GM19372 (cell line): ENCODE measurements around the gene NR3C2.

ENCODE experiments used
- ATAC-seq: cut with Tn5 transposase; IDR thresholded peaks from one replicate; pipeline ENCODE4 v1.9.1; 2021; ENCODE audit warnings: mild to moderate bottlenecking, low read depth, moderate library complexity; ENCODE audit not compliant: unreplicated experiment

NR3C2 gene

DNA sequence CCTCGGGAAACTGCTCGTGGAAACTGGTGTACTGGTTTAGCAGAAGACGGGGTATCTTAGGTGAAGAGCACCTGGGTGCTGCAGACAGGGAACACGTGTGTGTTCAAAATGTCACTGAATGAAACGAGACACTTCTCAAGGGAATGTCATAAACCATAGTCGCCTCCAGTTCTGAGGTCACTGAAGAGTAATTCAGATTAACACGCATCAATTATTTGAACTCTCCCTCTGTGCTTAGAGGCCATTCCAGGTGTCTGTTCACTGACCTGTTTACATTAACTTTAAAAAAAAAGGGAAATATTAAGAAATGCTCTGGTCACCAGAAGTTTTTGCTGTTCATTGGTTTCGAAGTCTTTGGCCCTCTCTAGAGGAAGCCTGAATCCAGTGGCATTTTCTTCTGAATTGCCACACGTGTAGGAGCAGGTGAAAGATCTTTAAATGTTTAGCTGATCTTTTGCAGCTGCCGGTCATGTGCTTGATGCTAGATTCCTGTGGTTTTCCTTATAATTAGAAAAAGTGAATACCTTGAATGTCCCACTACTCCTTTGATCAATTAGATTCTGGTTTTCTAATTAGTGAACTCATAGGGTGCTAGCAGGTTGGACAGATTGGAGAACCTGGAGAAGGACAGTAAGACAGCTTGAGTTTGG is 379.8 kb downstream of the NR3C2 start:
- no peak for ATAC-seq

DNA sequence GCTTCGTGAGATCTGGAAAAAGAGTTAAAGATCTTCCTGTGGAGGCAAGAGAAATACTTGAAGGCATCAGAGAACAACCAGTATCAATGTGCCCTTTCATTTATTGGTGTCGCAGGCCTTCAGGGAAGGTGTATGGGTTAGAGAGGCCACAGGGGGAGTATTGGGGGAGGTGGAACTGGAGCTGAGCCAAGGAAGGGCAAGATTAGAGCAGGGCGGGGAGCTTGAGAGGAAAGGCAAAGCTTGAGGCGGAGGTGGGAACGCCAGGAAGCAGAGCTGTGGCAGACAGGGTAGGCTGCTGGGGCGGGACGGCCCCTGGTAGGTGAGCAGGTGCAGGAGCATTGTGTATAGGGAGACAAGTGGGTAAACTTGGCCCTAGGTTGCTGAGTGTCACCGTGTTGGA is 380.4 kb downstream of the NR3C2 start:
- ATAC-seq, result no peak

DNA sequence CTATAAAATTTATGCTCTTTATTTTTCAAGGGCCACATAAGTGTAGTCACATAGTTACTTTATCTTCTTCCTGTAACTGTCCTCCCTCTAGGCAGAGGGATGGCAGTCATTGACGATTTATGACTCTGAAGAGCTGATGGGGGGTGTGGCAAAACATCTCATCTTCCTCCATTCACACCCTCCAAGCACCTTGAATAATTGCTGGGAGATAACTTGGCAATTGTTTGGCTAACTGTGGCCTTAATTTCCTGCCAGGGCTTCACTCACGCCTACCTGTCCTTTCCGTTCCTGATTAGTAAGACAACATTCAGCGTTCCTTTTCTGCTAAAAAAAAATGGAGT is 381.1 kb downstream of the NR3C2 start:
- no peak for ATAC-seq

DNA sequence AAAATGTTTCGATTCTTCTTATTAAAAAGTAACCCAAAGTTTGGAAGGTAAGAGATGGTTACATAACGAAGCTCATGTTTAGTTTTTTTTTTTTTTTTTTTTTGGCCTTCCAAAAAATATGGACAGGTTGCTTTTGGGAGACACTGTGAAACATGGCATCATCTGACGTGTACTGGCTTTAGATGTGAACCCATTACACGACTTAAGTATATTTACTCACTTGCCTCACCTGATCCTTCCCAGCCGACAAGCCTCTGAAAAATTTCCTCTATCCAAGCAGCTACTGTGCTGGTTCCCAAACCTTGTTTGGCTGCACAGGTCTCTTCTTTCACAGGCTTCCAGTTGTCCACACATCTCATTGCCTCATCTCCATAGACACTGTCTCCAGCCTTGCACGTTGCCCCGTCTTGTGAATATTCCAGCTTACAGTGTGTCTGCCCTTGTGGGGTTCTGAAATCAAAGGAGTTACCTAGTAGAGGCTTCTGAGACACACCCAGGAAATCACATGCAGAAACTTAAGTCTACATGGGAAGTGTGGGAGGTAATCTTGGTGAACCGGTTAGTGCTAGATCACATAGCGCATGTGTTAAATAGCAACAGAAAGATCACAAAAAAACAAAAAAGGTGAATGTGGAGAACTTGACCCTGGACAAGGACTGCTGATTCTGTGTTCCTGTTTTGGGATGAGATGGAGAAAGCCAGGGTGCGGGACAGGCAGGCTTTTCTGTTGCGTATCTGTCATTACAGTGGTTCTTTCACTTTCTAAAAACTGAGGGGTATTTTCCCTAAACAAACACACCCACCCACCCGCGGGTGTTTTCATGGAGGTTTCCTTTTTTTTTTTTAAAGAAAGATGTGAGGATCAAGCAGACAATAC is 381.7 kb downstream of the NR3C2 start:
- no peak for ATAC-seq

DNA sequence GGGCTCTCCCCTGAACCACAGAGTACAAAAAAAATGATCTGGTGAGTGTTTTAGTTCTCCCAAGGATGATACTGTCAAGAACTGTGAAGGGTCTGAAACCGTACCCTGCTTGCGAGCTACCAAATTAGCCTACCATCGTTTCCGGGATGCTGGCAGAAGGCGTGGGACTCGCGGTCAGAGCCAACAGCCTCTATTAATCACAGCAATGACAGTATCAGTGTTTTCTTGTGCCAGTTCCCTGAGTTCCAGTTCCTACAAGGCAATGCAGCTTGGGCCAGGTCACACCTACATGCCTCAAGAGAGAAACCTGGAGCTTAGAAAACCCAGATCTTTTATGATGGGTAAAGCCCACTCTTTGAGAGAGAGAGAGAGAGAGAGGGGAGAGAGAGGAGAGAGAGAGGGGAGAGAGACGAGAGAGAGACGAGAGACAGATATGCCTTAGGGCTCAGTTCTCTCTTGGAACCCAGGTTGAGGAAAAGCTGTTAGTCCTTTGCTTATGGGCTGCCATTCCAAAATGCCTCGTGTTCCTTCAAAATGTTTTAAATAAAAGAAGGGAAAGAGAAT is 382.5 kb downstream of the NR3C2 start:
- ATAC-seq, result no peak

DNA sequence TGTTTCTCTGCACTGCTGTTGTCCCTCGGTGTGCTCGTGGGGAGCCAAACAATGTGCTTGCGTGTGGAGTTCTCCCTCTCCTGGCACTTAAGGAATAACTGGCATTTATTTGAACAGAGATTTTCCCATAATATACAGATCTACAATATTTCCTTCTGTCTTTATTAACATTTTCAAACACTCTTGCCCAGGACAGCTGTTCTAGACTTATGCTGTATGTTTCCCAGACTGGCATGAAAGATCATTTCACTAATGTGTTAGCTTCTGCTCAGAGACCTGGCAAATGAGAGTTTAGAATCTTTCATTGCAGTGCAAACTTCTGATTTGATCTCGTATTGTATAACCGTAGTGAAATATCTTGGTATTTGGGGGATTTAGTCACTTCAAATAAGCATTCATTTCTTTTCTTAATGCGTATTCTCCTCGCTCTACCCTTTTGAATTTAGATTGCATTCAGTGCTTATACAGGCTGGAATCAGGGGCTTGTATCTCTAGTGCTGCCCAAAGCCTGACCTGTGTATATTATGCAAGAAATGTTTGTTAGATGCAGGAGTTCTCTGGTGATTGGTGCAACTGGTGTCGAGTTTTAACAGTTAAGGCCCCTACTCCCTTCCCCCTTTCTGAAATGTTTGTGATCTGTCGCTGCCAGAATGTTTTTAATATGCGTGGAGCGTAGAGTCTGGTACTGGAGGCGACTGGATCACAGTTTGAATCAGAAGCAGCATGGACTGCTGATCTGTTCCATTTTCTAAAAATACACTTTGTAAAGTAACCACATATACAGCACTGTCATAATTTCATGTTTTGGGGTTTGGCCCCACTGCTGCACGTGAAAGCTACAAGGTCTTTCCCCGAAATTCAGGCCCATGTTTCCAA is 384.0 kb downstream of the NR3C2 start:
- ATAC-seq, result no peak

DNA sequence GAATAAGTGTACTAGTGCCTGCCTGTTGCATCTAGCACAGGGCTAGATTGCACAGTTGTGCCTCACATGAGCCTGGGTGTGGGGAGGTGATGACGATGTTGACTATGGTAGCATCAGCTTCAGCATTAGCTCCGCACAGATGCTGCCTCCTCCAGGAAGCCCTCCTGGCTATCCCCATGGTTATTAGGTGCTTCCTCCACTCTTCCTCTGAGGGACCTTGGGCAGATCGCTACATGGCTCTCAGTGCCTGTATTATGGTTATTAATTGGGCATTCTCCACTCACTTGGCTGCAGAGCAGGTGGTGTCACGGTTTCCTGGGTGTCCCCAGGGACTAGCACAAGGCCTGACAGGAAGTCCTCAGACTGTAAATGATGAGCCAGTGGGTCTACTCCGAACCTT is 384.7 kb downstream of the NR3C2 start:
- ATAC-seq, result peak; percentile 33

DNA sequence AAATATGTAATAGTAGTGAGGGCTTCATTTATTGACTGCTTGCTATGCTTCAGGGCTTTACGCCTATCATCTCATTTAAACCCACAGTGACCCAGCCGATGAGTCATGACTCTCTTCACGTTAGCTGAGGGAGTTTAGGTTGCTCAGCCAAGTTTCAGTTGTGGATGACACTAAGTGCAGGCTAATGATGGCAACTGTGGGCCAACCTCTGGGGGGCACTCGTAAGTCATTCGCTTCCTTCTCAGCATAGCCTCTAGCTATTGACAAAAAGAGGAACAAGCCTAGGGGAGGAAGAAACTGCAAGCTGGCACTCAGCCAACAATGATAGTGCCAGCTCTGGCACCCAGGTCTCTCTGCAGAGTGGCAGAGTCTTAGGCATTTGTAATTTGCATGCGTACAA is 385.3 kb downstream of the NR3C2 start:
- ATAC-seq, result peak; percentile 76

DNA sequence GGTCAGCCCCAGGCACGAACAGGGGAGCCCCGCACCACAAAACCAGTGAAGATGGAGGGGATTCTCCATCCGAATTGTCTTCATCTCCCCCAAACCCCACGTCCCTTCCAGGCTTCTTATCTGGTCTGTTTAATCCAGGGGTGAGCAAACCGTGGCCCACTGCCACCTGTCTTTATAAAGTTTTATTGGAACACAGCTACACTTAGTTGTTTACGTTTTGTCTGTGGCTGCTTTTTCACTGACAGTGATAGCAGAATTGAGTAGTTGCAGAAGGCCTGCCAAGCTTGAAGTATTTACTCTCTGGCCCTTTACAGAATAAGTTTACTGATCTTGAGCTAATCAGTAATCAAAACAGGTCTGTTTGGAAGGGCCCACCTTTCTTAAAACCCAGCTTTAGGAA is 386.4 kb downstream of the NR3C2 start:
- ATAC-seq, result no peak

DNA sequence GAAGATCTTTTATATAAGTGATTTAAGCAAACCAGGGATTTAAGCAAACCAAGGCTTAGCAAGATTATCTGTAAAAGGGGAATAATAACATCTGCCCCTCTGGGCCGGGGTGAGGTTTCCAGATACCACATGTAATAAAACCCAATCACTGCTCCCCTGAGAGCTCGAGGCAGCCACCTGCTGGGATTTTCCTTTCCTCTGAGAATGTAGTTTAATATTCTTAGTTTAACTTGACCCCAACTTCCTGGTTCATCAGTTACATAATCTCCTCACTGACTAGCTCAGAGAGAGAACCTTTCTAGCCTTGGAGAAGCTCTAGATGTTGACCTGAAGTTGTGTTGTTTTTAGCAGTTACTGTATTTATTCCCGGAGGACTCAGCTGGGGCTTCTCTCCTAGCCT is 387.9 kb downstream of the NR3C2 start:
- no peak for ATAC-seq

DNA sequence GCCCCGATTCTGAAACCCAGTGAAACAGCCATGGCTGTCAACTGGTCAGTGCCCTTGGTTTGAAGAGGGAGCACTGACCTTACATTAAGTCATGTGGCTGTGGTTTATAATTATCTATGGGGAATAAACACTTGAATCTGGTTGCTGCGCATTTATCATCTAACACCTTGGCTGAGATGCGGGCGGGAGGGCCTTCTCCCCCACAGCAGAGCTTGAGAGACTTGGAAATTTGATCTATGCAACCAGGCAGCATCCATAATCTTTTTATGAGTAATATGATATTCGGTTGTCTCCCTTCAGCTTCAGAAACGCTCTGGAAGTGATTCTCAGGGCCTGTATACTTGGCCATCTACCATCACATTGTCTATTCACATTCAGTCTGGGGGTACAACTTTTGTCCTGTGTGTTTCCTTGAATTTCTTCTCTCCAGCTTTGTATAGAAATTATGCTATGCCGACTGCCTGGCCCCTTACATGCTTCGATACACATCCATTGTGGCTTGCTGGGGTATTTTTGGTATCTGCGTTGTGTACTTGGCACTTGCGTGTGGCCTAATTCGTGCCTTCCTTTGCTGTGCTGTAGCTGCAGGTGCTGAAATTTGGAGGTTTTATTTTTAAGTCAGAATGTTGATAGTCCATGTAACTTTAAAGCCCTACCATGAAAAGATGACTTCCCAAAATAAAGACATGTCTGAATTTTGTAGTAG is 388.8 kb downstream of the NR3C2 start:
- ATAC-seq, result no peak

DNA sequence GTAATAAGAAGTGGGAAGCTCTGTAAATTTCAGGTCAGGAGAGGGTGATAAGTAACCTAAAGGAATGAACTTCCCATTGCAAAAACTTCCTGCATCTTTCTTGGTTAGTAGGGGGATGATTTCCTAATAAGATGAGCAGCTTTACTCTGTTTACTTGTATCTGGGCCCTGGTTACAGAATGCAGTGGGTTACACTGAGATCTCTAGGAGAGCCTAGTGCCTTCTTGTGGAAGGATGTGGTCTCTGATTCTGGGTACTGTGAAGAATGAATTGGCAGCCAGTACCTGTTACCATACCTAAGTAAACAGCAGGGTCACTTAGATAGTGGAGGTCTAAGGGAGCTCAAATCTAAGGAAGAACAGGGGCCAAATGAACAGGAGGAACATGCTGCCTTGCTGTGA is 389.8 kb downstream of the NR3C2 start:
- ATAC-seq, result no peak

DNA sequence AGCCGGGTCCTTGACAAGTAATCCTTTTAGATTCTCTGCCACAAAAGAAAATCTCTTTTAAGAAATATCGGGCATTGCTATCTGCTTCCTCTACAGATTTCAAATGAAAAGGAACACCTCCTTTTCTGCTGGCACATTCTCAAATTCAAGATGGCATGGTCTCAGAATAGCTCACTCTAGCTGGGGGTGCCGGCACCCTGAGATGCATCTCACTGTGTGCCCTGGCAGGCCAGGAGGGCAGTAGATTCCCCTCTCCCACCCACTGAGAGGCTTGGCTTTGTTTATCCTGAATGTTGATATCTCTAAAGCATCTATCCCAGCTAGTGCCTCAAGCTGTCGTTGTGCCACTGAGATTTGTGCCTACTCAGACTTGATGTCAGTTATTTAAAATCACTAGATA is 390.8 kb downstream of the NR3C2 start:
- ATAC-seq, result no peak

DNA sequence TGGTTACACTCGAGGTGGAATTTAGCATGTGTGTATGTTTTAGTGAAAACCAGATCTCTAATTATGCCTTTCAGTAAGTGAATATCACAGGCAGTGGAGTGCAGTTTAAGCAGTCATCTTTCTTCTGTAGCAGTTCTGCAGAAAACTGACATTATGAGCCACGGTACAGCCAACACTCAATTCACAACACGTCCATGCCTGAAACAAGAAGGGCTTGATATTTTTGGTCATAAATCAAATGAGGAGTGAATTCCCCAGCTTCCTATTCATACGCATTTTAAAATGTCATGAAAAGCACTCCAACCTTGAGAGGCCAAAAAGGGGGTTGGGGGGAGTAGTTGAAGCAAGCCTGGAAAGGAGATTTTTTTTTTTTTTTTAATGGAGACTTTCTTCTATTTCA is 393.6 kb downstream of the NR3C2 start:
- no peak for ATAC-seq

DNA sequence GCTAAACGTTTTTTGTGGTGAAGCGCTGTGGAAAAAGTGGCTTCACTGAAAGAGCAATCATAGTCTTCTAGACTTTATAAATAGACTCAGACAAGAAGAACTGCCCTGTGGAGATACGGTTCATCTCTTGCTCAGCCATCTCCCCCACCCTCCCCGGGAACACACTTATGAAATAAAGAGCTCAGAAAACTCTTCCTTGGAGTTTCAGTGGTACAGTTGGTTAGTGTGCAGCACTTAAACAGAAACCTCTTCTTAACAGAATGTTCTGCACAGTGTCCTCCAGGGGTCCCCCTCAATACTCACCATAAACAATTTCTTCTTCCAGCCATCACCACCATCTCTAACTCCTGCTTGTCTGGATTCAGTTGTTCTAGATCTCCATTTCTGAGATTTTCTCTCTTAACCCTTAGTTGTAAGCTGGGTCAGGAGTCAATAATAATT is 397.3 kb downstream of the NR3C2 start:
- peak; percentile 94 for ATAC-seq

DNA sequence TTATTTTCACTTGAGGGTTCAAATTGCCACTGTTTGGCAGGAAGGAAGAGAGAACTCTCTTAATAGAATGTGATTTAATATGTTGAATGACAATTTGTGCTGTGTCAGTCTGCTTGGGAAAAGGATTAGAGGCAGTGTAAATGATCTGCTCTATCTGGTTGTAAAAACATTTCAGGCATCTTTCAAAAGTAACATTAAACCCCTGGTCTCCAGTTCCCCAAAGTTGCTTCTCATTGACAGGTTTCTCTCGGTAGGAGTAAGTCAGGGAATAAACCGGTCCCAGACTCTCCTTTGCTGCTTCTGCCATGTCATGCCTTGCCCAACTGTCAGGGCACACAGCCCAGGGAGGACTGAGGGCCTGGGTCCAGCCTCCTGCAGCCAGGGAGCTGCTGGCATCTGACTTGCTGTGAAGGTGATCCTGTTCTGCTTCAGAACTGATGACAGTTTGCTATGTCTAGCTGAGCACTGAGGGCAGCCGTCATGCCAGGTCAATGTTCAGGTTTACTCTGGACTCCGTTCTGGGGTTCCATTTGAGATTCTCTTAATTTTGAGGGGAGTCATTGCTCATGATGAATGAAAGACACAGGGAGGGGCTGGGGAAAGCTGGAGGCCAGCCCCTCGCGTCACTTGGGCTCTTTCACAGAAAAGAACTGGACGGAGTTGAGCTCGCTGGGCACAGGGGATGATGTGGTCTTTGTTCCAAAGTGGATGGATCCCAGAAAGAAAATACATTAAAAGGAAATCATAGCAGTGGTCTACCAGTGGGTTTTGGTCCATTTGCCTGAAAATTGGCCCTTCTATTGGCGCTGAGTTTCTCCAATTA is 397.9 kb downstream of the NR3C2 start:
- ATAC-seq, result no peak

DNA sequence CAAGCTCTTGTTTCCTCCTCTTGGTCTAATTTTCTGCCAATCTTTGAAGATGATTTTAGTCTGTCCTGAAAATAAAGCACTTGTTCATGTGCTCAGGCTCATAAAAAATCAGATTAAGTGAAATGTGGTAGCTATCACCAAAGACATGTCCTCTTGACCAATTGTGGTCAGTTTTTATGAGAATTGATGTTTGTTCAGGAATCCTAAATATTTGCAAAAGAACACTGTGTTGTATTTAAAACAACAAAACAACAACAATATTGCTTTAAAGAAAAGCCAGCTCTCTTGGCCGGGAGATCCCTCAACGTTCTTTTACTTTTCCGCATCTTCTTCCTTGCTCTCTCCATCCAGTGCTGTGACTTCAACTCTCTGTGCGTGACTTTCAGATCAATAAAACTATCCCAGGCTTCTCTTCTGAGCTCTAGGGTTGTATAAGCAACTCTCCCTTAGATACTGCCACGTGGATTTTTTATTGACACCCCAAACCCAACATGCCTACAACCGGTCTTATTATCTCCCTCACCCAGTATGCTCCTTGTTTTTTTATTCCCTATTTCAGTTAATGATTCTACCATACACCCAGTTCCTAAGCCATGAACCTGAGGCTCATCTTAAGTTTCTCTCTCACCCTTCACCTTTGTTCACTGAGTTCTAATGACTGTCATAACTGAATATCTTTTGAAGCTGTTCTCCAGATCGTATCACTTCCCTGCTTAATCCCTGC is 400.4 kb downstream of the NR3C2 start:
- no peak for ATAC-seq

DNA sequence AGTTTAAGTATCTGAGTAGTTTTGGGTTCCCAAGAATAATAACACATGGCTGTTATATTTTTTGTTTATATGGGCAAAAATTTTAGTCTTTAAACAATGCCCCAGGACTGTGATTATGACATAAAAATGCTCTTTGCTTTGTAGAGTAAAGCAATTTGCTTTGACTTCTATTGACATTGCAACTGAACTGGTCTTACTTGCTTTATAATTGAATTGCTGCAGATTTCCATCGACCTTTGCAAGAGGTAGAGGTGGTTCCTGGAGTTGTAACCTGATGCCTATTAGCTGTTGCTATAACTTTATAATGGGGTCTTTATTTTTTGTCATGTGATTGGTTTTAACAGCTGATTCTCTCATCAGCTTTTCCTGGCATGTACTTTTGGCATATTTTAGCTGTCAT is 407.4 kb downstream of the NR3C2 start:
- ATAC-seq, result no peak
